Measurements from ENCODE around the gene ZNF76.

DNA sequence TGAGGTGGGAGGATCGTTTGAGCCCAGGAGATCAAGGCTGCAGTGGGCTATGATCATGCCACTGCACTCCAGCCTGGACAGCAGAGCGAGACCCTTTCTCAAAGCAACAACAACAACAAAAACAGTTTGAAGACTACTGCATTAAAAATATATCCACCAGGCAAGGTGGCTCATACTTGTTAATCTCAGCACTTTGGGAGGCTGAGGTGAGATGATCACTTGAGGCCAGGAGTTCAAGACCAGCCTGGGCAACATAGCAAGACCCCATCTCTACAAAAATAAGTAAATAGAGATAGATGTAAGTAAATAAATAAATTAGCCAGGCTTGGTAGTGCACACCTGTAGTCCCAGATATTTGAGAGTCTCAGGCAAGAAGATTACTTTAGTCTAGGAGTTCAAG lies 12.5 kb downstream of the ZNF76 start:
- no peak for TF ChIP-seq EZH2phosphoT487 (IDR thresholded peaks at IDR 0.05)
- TF ChIP-seq, protein P1, sequence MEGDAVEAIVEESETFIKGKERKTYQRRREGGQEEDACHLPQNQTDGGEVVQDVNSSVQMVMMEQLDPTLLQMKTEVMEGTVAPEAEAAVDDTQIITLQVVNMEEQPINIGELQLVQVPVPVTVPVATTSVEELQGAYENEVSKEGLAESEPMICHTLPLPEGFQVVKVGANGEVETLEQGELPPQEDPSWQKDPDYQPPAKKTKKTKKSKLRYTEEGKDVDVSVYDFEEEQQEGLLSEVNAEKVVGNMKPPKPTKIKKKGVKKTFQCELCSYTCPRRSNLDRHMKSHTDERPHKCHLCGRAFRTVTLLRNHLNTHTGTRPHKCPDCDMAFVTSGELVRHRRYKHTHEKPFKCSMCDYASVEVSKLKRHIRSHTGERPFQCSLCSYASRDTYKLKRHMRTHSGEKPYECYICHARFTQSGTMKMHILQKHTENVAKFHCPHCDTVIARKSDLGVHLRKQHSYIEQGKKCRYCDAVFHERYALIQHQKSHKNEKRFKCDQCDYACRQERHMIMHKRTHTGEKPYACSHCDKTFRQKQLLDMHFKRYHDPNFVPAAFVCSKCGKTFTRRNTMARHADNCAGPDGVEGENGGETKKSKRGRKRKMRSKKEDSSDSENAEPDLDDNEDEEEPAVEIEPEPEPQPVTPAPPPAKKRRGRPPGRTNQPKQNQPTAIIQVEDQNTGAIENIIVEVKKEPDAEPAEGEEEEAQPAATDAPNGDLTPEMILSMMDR (IDR thresholded peaks at IDR 0.05), result no peak

Data from neural progenitor cell (in vitro differentiated cells).